GM18526 (cell line): ENCODE data around the gene KCNJ14.

Source experiments
- POLR2A ChIP-seq: IDR thresholded peaks from 3 replicates; pipeline ENCODE4 v1.6.1; 2011; ENCODE audit not compliant: insufficient read length; ENCODE audit errors: extremely low read depth

Gene KCNJ14

GRCh38 chr19:48501494-48502349 lies 46.3 kb downstream of the KCNJ14 start:
- no peak for TF ChIP-seq POLR2A

- TF ChIP-seq POLR2A, result no peak
These were observed 47.1 kb downstream of the KCNJ14 start for GRCh38 chr19:48502350-48503018.

GRCh38 chr19:48506138-48506733 lies 50.9 kb downstream of the KCNJ14 start:
- TF ChIP-seq POLR2A, result no peak

GRCh38 chr19:48507911-48508439 lies 52.6 kb downstream of the KCNJ14 start:
- TF ChIP-seq POLR2A, result no peak

- no peak for TF ChIP-seq POLR2A
These were observed 53.5 kb downstream of the KCNJ14 start for GRCh38 chr19:48508729-48509411.

- no peak for TF ChIP-seq POLR2A
These were observed 54.3 kb downstream of the KCNJ14 start for GRCh38 chr19:48509467-48510194.

- no peak for TF ChIP-seq POLR2A
These were observed 55.3 kb downstream of the KCNJ14 start for GRCh38 chr19:48510421-48511268.

GRCh38 chr19:48511321-48511731 lies 56.0 kb downstream of the KCNJ14 start:
- TF ChIP-seq POLR2A, result no peak

GRCh38 chr19:48511800-48512503 lies 56.6 kb downstream of the KCNJ14 start, which contains the start of gene LMTK3:
Gene LMTK3 (minus strand): TSS chr19:48511835. CDS start chr19:48511576, 259 bp downstream.
- TF ChIP-seq POLR2A, result no peak

GRCh38 chr19:48512504-48513288 lies 57.3 kb downstream of the KCNJ14 start:
- TF ChIP-seq POLR2A, result no peak

- TF ChIP-seq POLR2A, result no peak
These were observed 58.1 kb downstream of the KCNJ14 start for GRCh38 chr19:48513289-48514122.
